Cerebellar cortex (tissue), 1 donor: ENCODE data around the gene ITGA11.

ENCODE experiments used
- DNase-seq: peaks from one replicate; pipeline ENCODE4 v3.0.0-alpha.2; 2015; ENCODE audit warnings: low spot score

ITGA11 gene

DNA sequence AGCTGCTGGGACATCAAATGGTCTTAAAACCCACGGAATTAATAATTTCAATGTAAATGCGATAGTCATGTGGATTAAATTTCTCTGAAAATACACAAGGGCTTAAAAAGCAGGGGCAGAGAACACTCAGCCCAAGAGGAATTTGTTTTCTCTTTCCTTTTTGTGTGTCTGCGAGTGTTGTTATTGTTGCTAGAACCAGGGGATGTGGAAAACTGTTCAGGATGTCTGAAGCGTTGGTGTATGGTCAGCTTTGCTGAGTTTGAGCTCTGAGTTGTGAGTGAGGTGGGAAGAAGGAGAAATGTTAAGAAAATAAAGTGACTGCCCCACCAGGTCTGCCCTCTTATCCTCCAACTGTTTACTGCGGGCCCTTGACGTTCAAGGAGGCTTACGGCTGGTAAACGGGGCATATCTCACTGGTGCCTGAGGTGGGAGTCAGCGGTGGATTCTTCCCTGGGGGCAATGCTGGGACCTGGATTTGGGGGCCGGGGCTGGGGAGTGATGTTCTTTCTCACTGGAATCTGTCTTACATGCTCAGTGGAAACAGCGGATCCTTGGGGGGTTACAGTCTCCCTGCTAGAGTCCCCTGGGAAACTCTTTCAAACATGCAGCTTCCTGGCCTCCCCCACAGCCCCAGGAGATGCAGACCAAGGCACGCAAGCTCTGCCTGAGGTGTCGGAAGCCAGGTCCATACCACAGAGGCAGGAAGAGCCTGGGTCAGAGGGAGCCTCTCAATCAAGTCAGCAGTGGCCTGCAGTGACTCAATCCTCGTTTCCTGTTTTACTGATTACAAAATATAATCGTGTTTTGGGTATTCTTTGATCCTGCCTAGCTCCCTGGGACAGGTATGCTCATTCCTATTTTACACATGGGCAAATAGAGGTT is 41.8 kb downstream of the ITGA11 start:
- no peak for DNase-seq

DNA sequence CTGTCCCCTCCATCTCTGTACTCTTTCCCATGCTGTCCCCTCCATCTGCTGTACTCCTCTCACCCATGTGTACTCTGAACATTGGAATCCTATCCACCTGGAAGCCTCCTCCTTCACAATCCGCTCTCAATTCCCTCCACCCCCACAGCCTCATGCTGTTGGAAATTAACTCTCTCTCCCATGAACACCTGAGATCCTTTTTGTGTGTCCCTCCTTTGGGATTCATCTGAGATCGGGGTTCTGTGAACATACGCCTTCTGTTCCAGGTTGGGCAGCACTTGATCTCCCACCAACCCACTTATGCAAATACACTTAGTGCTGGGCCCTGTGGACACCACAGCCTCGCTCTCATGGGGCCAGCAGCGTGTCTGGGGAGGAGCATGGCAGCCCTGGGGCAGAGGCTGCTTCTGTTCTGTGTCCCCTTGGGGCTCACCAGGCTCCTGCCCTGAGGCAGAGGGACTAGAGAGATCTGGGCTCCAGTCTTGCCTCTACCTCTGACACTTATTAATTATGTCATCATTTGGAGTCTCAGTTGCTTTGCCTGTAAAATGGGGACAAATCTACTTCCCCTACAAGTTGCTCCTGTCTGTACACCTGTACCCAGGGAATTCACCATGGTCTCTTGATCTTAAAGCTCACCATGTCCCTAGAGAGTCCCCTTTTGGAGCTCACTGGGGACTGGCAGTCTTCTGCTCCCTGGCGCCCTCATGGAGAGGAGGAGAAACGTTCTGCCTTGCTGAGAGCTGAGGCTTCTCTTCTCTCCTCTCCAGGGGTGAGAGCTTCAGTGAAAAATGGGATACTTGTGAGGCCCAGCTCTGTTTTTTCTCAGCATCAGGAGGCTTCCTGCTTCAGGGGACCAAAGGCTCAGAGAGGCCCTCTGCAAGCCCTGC is 42.7 kb downstream of the ITGA11 start:
- DNase-seq, result no peak

DNA sequence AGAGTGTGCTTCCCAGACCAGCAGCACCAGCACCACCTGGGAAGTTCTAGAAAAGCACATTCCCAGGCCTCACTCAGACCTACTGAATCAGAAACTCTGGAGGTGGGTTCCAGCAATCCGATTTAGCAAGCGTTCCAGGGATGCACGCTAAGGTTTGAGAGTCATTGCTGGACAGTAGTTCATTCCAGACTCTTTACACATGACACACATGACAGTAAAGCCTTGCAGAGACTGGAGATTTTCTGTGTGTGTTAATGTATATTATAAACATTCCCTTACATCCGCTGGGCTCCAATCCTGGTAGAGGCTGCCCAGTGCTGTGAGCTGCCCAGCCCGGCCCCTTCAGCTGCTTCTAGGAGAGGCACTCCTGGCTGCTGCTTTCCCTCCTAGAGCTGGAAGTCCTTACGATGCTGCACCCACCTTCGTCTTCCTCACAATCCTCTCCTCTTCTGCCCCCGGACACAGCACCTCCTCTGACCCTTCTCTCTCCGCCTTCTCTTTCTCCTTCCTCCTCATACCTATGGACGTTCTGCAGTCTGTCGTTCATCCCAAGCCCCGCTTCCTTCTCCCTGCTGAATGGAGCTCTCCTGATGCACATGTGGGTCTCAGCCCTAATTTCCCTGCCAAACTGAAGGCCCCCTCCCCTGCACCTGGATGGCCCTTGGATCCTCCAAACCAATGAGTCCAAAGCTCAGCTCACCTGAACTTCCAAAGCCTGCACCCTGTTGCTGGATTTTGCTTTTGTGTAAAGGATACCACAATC is 44.4 kb downstream of the ITGA11 start:
- DNase-seq, result no peak

DNA sequence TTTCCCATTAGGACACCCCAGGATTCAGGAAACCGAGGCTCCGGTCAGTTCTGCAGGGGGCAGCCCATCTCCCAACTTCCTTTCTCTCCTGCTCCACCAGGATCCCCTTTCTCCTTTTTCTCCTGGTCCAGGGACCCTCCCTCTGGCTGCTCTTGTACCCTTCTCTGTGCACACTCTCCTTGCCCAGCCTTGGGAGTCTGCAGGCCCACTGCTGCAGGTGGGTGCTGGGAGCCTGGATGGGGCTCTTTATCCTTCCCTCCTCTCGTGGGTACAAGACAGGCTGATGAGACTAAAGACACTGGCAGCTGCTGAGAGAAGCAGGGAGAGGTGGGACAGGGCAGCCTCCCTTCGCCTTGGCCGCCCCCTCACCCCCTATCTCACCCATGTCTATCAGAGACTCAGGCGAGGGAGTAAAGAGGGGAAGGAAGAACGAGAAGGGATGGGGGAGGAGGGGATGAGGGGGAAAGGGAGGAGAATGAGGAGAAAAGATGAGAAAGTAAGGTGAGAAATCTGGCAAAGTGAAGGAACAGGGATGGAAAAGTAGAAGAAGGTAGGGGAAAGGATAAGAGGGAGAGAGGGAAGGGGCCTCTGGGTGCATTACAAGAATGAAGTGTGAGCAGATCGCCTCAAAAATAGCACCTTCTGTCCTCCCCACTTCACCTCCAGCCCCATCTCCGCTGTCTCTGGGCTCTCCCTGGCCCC is 45.2 kb downstream of the ITGA11 start:
- DNase-seq, result no peak

DNA sequence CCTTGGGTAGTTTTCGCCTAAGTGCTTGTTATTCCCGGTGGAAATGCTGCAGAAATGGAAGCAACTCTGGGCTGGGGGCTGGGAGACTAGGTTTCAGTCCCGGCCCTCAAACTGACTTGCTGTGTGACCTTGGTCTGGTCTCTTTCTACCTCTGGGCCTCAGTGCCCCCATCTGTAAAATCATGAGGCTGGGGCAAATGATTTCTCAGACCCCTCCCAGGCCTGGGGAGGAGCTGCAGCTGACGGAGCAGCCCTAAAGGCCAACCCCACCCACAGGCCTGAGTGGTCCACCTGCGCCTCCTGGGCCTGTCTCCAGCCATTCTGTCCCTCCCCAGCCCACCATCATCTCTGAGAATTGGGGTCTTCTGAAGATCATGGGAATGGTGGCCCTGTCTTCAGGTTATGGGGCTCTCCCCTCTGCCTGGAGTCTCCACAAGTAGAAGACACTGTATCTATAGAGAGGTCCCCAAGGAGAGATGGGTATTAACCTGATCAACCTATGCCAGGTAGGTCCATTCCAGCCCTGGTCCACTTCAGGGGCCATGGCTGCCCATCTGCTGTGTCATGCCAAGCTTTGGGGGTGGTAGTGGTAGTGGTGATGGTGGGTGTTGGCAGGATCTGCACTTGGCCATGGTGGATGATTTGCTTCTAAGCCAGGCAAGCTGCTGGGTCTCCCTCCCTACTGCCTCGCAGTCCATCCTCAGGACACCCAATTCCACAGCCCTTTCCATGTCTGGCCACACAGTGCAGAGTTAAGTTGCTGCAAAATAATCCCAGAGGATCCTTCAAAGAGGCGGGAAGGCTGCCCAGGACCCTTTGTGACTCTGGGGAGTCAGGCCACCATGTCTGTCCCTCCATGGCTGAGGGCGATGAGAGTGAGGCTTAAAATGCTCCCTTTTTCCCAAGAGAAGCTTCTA is 46.0 kb downstream of the ITGA11 start:
- no peak for DNase-seq

DNA sequence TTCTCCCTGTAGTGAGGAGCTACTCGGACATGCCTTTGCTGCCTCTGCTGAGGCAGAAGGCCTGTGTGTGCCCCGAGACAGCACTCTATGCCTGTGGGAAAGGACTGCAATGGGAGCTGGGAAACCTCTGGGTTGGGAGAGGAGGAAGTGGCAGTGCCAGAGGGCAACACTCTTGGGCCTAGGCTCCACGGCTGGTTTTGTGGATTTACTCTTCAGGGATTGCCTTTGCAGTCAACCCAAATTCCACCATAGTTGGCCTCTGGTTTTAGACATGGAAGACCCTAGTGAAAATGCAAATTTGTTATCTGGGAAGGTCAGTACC is 46.8 kb downstream of the ITGA11 start:
- no peak for DNase-seq

DNA sequence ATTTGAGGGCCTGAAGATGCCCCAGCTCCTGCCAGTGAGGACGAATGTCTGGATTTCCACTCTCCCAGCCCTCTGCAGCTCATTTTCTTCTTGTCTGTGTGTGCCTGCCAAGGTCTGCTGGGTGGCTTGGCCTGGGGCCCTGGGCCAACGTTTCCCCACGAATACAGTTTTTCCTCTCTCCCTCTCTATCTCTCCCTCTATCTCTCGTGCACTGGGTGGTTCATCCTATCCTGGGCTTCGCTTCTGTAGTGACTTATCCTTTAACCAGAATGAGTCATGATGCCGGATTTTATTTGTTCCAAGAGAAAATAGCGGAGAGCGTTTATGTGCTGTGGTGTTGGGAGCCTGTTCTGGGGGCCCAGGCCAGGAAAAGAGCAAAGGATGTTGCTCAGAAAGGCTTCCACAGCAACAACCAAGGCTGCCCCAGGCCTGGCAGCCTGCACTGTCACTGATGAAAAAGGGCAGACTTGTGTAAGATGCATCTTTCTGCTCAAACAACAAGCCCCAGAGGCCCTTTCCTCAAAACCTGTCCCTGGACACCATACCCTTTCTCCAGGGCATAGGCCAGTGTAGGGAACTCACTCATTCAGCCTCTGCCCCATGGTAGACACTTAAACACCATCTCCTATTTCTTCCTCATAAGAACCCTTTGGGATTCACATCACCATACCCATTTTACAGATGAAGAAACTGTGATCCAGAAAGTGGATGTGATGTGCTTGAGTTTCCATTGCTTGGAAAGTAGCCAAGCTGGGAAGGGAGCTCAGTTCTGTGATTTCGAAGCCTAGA is 47.3 kb downstream of the ITGA11 start:
- DNase-seq, result no peak

DNA sequence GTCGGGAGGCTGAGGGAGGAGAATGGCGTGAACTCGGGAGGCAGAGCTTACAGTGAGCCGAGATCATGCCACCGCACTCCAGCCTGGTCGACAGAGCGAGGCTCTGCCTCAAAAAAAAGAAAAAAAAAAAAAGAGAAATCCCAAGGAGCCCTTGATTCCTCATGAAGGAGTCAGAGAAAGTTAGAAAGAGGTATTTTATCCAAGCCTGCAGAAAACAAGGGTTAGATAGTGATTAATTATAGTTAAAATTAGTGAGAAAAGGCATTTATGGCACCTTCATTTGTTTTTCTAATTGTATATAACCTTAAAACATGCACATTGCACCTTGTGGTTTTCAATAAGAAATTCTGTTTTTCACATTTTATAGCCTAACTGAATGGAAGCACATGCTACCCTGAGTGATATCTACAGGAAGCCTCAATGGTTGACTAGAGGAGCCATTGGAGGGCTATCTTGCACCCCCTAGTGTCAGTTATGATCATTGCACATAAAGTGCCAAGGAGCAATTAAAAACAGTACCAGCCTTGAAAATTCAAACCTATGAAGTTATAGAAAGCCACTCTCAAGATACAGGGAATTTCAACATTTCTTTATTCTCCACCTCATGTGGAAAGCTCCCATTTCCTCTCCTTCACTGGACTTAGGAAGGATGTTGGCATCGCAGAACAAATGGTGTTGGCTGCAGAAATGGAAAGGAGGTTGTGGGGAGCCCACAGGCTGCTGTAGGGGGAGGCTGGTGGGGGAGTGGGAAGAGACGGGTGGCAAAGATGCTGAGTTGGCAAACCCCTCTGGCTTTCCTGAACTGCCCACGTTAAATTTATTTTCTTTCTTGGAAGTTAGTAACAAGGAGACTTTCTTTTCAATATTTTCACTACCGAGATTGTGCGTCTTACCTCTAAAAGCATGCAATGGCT is 48.5 kb downstream of the ITGA11 start:
- peak; percentile 22 for DNase-seq

DNA sequence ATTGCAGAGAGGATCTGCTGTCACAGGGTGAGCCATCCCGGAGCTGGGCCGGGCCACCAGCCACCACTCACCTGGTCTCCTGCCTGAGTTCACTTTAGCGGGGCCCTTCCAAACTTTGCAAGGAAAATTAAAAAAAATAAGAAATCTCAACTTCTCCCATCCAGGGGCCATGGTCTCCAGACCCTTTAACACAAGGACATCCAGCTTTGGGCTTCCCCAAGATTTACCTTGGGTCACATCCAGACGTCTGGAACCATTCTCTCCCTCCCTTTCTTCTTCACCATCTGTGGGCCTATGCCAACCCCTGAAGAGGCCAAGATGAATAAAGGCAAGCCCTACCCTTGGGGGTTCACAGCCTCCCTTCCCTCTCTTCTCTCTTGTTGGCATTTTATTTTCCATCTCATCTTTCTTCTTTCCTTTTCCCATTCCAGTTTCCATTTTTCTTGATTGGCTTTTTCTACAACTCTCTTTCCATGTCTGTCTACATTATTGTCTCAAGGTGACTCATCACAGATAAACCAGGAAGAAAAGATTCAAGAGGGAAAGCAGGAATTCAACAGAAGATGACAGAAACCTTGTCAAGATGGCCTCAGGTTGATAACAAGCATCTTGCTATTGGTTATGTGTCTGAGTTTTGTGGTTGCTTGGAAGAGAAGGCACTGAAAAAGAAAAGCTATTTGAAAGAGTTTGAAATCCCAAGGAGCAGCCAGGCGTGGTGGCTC is 49.5 kb downstream of the ITGA11 start:
- no peak for DNase-seq

DNA sequence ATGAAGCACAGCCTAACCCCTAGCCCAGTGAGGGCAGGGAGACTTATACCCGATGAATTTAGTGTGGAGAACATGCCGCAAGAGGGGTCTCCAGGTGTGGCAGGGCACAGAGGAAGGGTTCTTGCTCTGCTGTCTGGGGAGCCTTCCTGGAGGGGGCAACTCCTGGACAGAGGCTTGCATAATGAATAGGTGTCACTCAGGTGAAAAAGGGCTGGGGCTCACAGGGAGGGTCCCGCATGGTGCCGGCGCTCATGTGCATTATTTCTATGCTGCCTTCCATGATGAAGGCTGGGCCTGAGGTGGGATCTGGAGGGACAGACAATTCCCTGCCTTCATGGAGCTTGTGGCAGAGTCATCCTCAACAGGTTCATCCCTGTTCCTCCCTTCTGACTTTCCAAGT is 51.5 kb downstream of the ITGA11 start:
- DNase-seq, result no peak

DNA sequence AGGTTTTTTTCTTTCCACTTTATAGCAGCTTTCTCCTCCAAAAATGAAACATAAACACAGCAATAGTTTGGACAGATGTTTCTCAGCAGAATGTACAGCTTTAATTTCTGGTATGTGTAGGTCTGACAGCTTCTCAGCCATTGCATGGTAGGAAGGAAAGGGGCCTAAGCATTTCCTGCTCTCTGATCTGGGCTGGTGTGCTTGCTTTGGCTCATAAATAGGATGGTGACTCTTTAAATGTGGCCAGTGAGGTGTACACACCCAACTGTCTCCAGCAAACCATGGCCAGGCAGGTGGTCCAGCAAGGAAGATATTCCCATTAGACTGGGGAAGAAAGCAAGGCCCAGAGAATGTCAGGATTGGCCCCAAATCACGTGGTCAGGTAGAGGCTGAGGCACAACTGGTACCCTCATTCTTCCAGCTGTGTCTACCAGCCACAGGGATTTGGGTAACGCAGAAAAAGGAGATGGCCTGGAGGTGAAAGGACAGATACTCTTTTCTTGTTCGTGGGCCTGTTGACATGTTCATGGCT is 52.1 kb downstream of the ITGA11 start:
- DNase-seq, result no peak

DNA sequence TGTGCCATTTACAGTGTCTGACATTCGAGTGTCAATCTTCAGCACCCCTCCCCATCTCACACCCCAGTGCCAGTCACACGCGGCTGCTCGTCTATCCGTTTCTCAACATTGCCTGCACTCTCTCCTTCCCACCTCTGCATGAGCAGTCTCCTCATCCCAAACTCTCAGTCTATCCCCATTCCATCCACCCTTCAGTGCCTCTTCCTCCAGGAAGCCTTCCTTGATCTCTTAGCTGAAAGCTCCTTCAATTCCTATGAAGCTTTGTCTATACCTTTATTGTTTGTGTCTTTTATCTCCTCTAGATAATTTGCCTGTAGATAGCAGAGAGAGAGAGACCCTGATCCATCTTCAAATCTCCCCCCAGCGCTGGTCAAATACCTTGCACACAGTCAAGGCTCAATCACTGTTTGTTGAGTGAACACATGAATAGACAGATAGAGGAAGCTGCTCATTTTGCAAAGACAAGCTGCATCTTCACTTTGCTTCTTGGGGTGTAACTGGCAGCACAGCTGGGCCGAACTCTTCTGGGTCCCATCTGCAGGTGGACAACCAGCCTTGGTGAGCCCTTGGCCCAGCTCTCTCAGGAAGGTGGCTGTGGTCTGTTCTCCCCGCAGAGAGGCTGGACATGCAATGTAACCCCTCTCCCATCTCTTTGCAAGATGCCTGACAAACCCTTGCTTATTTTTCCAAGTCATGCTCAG is 52.8 kb downstream of the ITGA11 start:
- DNase-seq, result no peak

DNA sequence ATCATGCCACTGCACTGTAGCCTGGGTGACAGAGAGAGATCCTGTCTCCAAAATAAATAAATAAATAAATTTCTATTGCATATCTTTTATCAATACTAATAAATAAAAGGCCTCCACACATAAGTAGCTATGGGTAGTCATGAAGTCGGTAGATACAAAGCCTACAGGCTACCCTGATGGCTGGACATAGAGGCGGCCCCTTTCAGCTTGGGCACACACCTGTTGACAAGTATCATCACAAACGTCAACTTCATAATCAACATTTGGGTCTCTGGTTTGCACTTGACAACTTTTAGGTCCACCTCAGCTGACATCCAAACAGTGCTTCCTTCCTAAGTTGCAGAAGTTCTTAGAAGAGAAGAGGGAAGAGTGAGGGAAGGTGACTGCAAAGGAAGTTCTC is 53.4 kb downstream of the ITGA11 start:
- no peak for DNase-seq

DNA sequence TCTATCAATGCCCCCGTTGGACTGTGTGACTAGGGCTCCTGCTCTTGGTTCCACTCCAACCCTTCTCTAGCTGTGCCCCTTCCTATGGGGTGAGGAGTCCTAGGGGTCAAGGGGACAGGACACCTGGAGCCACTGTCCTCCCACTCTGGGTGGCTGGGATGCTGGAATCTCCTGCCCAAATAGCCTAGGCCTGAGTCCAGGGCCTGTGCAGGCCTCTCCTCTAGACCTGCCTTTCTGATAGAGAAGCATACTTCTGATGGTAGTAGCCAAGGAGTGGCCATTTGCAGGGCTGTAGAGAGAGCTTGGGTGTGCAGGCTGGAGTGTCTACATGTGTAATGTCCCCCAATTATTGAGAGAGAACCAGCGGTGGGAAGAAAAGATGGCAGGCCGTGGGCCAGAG is 54.2 kb downstream of the ITGA11 start:
- no peak for DNase-seq

DNA sequence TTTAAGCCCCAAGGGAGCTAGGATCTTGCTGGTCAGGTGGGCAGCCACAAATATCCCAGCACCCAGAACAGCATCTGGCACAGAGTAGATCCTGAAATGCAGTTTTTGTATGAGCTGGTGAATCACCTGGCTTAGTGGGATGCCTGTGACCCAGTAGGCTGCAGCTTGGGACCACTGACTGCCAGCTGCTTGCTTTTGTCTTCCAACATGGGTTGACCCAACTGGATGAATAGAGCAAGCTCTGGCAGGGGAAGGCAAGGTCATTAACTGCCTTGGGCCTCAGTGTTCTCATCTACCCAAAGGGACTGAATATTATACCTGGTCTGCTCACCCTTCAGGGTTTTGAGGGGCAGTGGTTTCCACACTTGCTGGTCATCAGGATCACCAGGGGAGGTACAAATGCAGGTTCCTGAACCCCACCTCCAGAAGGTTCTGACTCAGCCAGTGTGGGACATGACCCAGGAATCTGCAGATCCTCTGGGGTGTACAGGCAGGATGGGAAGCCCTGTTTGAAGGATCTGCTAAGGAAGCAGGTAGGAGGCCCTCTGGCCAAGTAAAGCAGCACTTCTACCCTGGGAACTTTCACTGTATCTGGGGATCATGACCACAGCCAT is 55.4 kb downstream of the ITGA11 start:
- DNase-seq, result no peak

DNA sequence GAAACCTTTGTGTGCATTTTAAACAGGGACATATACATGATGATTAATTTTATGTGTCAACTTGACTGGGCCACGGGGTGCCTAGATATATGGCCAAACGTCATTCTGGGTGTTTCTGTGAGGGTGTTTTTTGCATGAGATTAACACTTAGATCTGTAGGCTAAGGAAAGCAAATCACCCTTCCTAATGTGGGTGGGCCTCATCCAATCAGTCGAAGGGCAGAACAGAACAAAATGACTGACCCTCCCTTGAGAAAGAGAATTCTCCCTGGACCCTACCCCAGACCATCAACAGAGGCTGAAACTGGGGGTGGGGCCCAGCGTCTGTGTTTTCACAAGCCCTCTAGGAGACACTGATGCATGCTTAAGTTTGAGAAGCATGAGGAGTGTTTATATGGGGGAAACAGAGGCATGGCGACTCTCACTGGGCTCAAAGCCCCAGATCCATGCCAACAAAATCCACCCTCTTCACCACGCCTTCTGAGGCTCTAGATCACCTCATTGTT is 56.2 kb downstream of the ITGA11 start:
- DNase-seq, result no peak

DNA sequence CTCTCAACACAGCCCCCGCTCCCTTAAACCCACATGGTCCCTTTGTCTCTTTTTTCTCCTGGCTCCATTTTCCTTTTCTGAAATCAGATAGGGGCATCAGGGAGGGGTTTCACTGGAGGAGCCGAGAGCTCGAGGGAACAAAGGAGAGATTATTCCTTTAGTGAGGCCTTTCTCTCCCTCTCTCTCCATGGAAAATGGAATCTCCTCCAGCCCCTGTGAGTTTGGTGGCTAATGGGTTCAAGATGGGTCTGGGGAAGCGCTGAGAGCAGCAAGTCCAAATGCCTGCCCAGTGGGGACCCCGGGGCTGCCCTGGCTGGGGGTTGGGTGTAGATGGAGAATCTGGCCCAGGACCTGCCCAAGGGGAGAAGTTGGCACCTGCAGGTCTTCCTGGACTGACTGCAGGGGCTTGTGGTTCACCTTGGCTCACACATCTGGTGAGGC is 56.8 kb downstream of the ITGA11 start:
- no peak for DNase-seq
